Raji (cell line): ENCODE data around the gene ATPAF1.

Experiments used
- POLR2A ChIP-seq: IDR thresholded peaks from 2 replicates; pipeline ENCODE4 v1.6.1; 2011; ENCODE audit warnings: low read depth, low read length, control low read depth; ENCODE audit not compliant: insufficient read depth

The ATPAF1 gene

GRCh38 chr1:46667782-46668760 lies at the start of gene ATPAF1:
TSS of gene ATPAF1 (minus strand) at chr1:46668364. CDS start at chr1:46668322, 42 bp downstream.
- peak; percentile 51 for TF ChIP-seq POLR2A

GRCh38 chr1:46717654-46718053 lies 49.5 kb upstream of the ATPAF1 start:
- TF ChIP-seq POLR2A = no peak

GRCh38 chr1:46714976-46715375 lies 46.8 kb upstream of the ATPAF1 start:
- TF ChIP-seq POLR2A = no peak

- TF ChIP-seq POLR2A = no peak
Measured at GRCh38 chr1:46708121-46708520, 40.0 kb upstream of the ATPAF1 start.

- no peak for TF ChIP-seq POLR2A
Measured at GRCh38 chr1:46705408-46705807, 37.2 kb upstream of the ATPAF1 start.

GRCh38 chr1:46703927-46704641 lies 35.9 kb upstream of the ATPAF1 start:
- TF ChIP-seq POLR2A = no peak

- no peak for TF ChIP-seq POLR2A
Measured at GRCh38 chr1:46699666-46700065, 31.5 kb upstream of the ATPAF1 start.

GRCh38 chr1:46697053-46697452 lies 28.9 kb upstream of the ATPAF1 start:
- TF ChIP-seq POLR2A = no peak

GRCh38 chr1:46692811-46693770 lies 24.9 kb upstream of the ATPAF1 start:
- TF ChIP-seq POLR2A = no peak

- TF ChIP-seq POLR2A = no peak
Measured at GRCh38 chr1:46691997-46692790, 24.0 kb upstream of the ATPAF1 start.

GRCh38 chr1:46690931-46691421 lies 22.8 kb upstream of the ATPAF1 start:
- no peak for TF ChIP-seq POLR2A

GRCh38 chr1:46689897-46690296 lies 21.7 kb upstream of the ATPAF1 start:
- TF ChIP-seq POLR2A = no peak

GRCh38 chr1:46689356-46689755 lies 21.2 kb upstream of the ATPAF1 start:
- no peak for TF ChIP-seq POLR2A
